H9 (cell line): ENCODE measurements around the gene FEZF2. TPM values are rescaled to one million over a fixed set of nuclear protein-coding genes. Genes with fewer than 3 reads are reported as not detected.

Experiments used
- DNase-seq: peaks from one replicate; pipeline ENCODE4 v3.0.0-alpha.2; 2017
- H2AFZ ChIP-seq: one replicate; pipeline ENCODE4 v1.6.1; 2013; ENCODE audit warnings: mild to moderate bottlenecking, low read length, control low read depth, moderate library complexity
- H2AK5ac ChIP-seq: 2 replicates; pipeline ENCODE4 v1.6.1; 2013; ENCODE audit warnings: low read length, control low read depth, mixed read lengths; ENCODE audit not compliant: insufficient read length
- H2BK120ac ChIP-seq: one replicate; pipeline ENCODE4 v1.6.1; 2013; ENCODE audit warnings: low read depth, mild to moderate bottlenecking, low read length, control low read depth, inconsistent platforms; ENCODE audit not compliant: poor library complexity, severe bottlenecking
- H2BK12ac ChIP-seq: 2 replicates; pipeline ENCODE4 v1.6.1; 2013; ENCODE audit warnings: low read length, control low read depth, mixed read lengths, low read depth; ENCODE audit not compliant: insufficient read length
- H2BK15ac ChIP-seq: 2 replicates; pipeline ENCODE4 v1.6.1; 2013; ENCODE audit warnings: low read depth, low read length, control low read depth
- H2BK20ac ChIP-seq: one replicate; pipeline ENCODE4 v1.6.1; 2013; ENCODE audit warnings: low read depth, mild to moderate bottlenecking, low read length, control low read depth, inconsistent platforms; ENCODE audit not compliant: poor library complexity, severe bottlenecking
- H2BK5ac ChIP-seq: 2 replicates; pipeline ENCODE4 v1.6.1; 2013; ENCODE audit warnings: low read length, control low read depth, mixed read lengths; ENCODE audit not compliant: insufficient read length
- H3K14ac ChIP-seq: 2 replicates; pipeline ENCODE4 v1.6.1; 2013; ENCODE audit warnings: low read length, control low read depth; ENCODE audit not compliant: insufficient read depth
- H3K18ac ChIP-seq: 2 replicates; pipeline ENCODE4 v1.6.1; 2013; ENCODE audit warnings: low read depth, mild to moderate bottlenecking, mixed read lengths, low read length, control low read depth; ENCODE audit not compliant: insufficient read length
- H3K23ac ChIP-seq: 2 replicates; pipeline ENCODE4 v1.6.1; 2013; ENCODE audit warnings: low read length, control low read depth, mixed read lengths, low read depth; ENCODE audit not compliant: insufficient read length
- H3K23me2 ChIP-seq: 2 replicates; pipeline ENCODE4 v1.6.1; 2013; ENCODE audit warnings: low read depth, mild to moderate bottlenecking, mixed read lengths, low read length, control low read depth; ENCODE audit not compliant: insufficient read length, poor library complexity, severe bottlenecking
- H3K27ac ChIP-seq: 2 replicates; pipeline ENCODE4 v1.5.1; 2013; ENCODE audit warnings: low read length, control low read depth, mixed read lengths, low read depth; ENCODE audit not compliant: insufficient read length
- H3K27me3 ChIP-seq: 2 replicates; pipeline ENCODE4 v1.6.1; 2013; ENCODE audit warnings: low read length, control low read depth, inconsistent platforms; ENCODE audit not compliant: insufficient read depth
- H3K4ac ChIP-seq: 2 replicates; pipeline ENCODE4 v1.6.1; 2013; ENCODE audit warnings: low read depth, mild to moderate bottlenecking, control low read depth, inconsistent platforms, low read length, moderate library complexity
- H3K4me1 ChIP-seq: 2 replicates; pipeline ENCODE4 v1.6.1; 2013; ENCODE audit warnings: low read length, control low read depth, inconsistent platforms; ENCODE audit not compliant: insufficient read depth
- H3K4me2 ChIP-seq: 2 replicates; pipeline ENCODE4 v1.6.1; 2013; ENCODE audit warnings: low read length, control low read depth, mixed read lengths; ENCODE audit not compliant: insufficient read length, insufficient read depth
- H3K56ac ChIP-seq: 2 replicates; pipeline ENCODE4 v1.6.1; 2013; ENCODE audit warnings: low read depth, mild to moderate bottlenecking, mixed read lengths, low read length, control low read depth; ENCODE audit not compliant: insufficient read length
- H3K79me1 ChIP-seq: 2 replicates; pipeline ENCODE4 v1.6.1; 2013; ENCODE audit warnings: low read depth, mild to moderate bottlenecking, moderate library complexity, low read length, control low read depth, inconsistent platforms; ENCODE audit not compliant: insufficient read depth, poor library complexity, severe bottlenecking
- H3K79me2 ChIP-seq: 2 replicates; pipeline ENCODE4 v1.6.1; 2013; ENCODE audit warnings: low read length, control low read depth, inconsistent platforms; ENCODE audit not compliant: insufficient read depth
- H3K9ac ChIP-seq: 2 replicates; pipeline ENCODE4 v1.6.1; 2013; ENCODE audit warnings: low read length, control low read depth, mixed read lengths; ENCODE audit not compliant: insufficient read length; ENCODE audit errors: extremely low read depth
- H3K9me3 ChIP-seq: one replicate; pipeline ENCODE4 v1.6.1; 2013; ENCODE audit warnings: low read depth, low read length, inconsistent platforms; ENCODE audit not compliant: control insufficient read depth
- H3T11ph ChIP-seq: one replicate; pipeline ENCODE4 v1.6.1; 2013; ENCODE audit warnings: mild to moderate bottlenecking, low read length, control low read depth, inconsistent platforms
- H4K20me1 ChIP-seq: one replicate; pipeline ENCODE4 v1.6.1; 2013; ENCODE audit not compliant: control insufficient read depth, insufficient read length, insufficient read depth
- H4K5ac ChIP-seq: 2 replicates; pipeline ENCODE4 v1.6.1; 2013; ENCODE audit warnings: low read depth, mild to moderate bottlenecking, mixed read lengths, low read length, control low read depth; ENCODE audit not compliant: insufficient read length
- H4K8ac ChIP-seq: replicated peaks from 2 replicates; pipeline ENCODE4 v1.6.1; 2013; ENCODE audit warnings: low read length, control low read depth, mixed read lengths, low read depth; ENCODE audit not compliant: insufficient read length
- H4K91ac ChIP-seq: 2 replicates; pipeline ENCODE4 v1.6.1; 2013; ENCODE audit warnings: low read depth, mild to moderate bottlenecking, moderate library complexity, mixed read lengths, low read length, control low read depth; ENCODE audit not compliant: insufficient read length
- H3K27ac Mint-ChIP-seq, 3 experiments: 2 replicates in 2 of 3; 3 replicates in 1 of 3; pipeline ENCODE4 v1.8.0; 2020 to 2021; ENCODE audit warnings: mixed read lengths in 3 of 3, mild to moderate bottlenecking in 1 of 3, moderate library complexity in 1 of 3
- H3K27me3 Mint-ChIP-seq: 2 replicates; pipeline ENCODE4 v1.8.0; 2021; ENCODE audit warnings: low read depth, mild to moderate bottlenecking, moderate library complexity, mixed read lengths
- H3K36me3 Mint-ChIP-seq, 3 experiments: 2 replicates in 2 of 3; 3 replicates in 1 of 3; pipeline ENCODE4 v1.8.0; 2020 to 2021; ENCODE audit warnings: low read depth in 3 of 3, mixed read lengths in 3 of 3; ENCODE audit not compliant: insufficient read depth in 1 of 3
- H3K4me1 Mint-ChIP-seq, 2 experiments: 2 replicates each; pipeline ENCODE4 v1.8.0; 2020; ENCODE audit warnings: mixed read lengths in 2 of 2
- H3K4me3 Mint-ChIP-seq, 2 experiments: 2 replicates in 1 of 2; 3 replicates in 1 of 2; pipeline ENCODE4 v1.8.0; 2020 to 2021; ENCODE audit warnings: mild to moderate bottlenecking in 2 of 2, mixed read lengths in 2 of 2, moderate library complexity in 1 of 2
- H3K9me3 Mint-ChIP-seq, 2 experiments: 2 replicates in 1 of 2; 3 replicates in 1 of 2; pipeline ENCODE4 v1.8.0; 2020; ENCODE audit warnings: mild to moderate bottlenecking in 2 of 2, mixed read lengths in 2 of 2, moderate library complexity in 1 of 2
- WGBS: extraction: QIAGEN DNeasy Blood & Tissue Kit; methylation state at CpG from one replicate; pipeline ENCODE4 v1.1.7; 2013; ENCODE audit warnings: missing lambda C conversion rate, low lambda C conversion rate, mixed read lengths; ENCODE audit not compliant: insufficient read length; ENCODE audit errors: extremely low coverage; 5-methylcytosine and 5-hydroxymethylcytosine counted together
- total RNA-seq: library from RNA; stranded (reverse); gene quantifications from 2 replicates; pipeline ENCODE4 v1.2.1, GENCODE V29; 2021
- TF ChIP-seq, protein P1 (sequence below): fragments of 200-600 bp; sonication (generic); conservative IDR thresholded peaks from 3 replicates; pipeline ENCODE4 v1.8.0; 2021; ENCODE audit warnings: antibody characterized with exemption, mild to moderate bottlenecking

FEZF2 gene
- total RNA-seq, 1 experiment from 2014 or later, result 0.11 TPM

GRCh38 chr3:62332017-62332416 lies 41.3 kb downstream of the FEZF2 start:
- no peaks in the 10 kb centered on the region for H3K23me2 ChIP-seq
- H3K4me1 Mint-ChIP-seq, result peaks cover 8 to 17% of the 10 kb centered on the region in 2 experiments
- TF ChIP-seq, protein P1, sequence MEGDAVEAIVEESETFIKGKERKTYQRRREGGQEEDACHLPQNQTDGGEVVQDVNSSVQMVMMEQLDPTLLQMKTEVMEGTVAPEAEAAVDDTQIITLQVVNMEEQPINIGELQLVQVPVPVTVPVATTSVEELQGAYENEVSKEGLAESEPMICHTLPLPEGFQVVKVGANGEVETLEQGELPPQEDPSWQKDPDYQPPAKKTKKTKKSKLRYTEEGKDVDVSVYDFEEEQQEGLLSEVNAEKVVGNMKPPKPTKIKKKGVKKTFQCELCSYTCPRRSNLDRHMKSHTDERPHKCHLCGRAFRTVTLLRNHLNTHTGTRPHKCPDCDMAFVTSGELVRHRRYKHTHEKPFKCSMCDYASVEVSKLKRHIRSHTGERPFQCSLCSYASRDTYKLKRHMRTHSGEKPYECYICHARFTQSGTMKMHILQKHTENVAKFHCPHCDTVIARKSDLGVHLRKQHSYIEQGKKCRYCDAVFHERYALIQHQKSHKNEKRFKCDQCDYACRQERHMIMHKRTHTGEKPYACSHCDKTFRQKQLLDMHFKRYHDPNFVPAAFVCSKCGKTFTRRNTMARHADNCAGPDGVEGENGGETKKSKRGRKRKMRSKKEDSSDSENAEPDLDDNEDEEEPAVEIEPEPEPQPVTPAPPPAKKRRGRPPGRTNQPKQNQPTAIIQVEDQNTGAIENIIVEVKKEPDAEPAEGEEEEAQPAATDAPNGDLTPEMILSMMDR, result no peak
- no peak overlapping the region for H3K23ac ChIP-seq
- no peaks in the 10 kb centered on the region for H3K27me3 ChIP-seq
- H3K4me1 ChIP-seq, result no peaks in the 10 kb centered on the region
- no peak overlapping the region for H3T11ph ChIP-seq
- no peak overlapping the region for H3K9ac ChIP-seq
- H2BK120ac ChIP-seq, result no peak overlapping the region
- no peak overlapping the region for H3K4me2 ChIP-seq
- H3K4me3 Mint-ChIP-seq, result no peak overlapping the region
- H3K79me1 ChIP-seq, result no peaks in the 10 kb centered on the region
- no peaks in the 10 kb centered on the region for H3K27me3 Mint-ChIP-seq
- H3K56ac ChIP-seq, result no peak overlapping the region
- no peak overlapping the region for H2BK20ac ChIP-seq
- WGBS, result no CpG with 5 or more reads among the region's 1 CpG
- H2BK12ac ChIP-seq, result no peak overlapping the region
- H3K4ac ChIP-seq, result no peak overlapping the region
- no peaks in the 10 kb centered on the region for H3K9me3 Mint-ChIP-seq
- no peak overlapping the region for H2AFZ ChIP-seq
- no peak overlapping the region for H3K27ac ChIP-seq
- DNase-seq, result no peak
- H4K91ac ChIP-seq, result no peak overlapping the region
- no peak overlapping the region for H2BK15ac ChIP-seq
- H2AK5ac ChIP-seq, result no peak overlapping the region
- H4K5ac ChIP-seq, result no peak overlapping the region
- no peaks in the 10 kb centered on the region for H3K36me3 Mint-ChIP-seq
- no peak overlapping the region for H2BK5ac ChIP-seq
- no peak overlapping the region for H3K14ac ChIP-seq
- H3K18ac ChIP-seq, result no peak overlapping the region
- H3K9me3 ChIP-seq, result no peaks in the 10 kb centered on the region
- no peaks in the 10 kb centered on the region for H4K20me1 ChIP-seq
- H3K27ac Mint-ChIP-seq, result no peak overlapping the region
- H4K8ac ChIP-seq, result no peak overlapping the region
- H3K79me2 ChIP-seq, result no peaks in the 10 kb centered on the region
